ENCODE data around the gene UNC13D.

DNA sequence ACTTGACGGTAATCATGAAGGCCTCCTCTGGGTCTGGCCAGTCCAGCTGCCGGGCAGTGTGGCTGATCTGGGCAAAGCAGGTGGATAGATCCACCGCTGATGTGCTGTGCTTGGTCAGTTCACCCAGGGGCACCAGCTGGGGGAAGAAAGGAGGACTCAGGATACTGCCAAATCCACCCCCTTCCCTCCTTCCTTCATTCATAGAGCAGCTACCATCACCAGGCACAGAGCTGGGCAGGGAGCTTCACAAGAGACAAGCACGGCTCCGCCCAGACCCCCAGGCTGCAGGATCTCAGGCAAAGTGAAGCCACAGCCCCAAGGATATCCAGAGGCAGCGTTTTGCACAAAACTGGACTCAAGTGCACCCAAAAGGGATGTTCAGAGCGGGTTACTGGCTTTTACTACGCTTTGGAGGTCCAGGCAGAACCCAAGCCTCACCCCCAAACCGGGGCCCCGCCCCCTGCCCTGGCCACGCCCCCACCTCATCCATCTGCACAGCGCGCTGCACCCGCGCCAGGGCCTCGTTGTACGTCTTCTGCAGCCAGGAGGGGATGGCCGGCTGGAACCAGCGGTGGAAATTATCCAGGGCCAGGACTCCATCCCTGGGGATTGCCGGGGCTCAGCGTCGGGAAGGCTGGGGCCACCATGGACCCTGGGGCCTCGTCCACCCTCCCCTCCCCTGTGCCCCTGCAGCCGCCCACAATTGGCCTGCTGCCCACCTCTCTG lies 9.1 kb downstream of the UNC13D start:
- no peak for TF ChIP-seq POLR2A (IDR thresholded peaks at IDR 0.05; ENCODE audit: low read depth)
- TF ChIP-seq EP300 (IDR thresholded peaks at IDR 0.05), result no peak
- TF ChIP-seq, protein P1, sequence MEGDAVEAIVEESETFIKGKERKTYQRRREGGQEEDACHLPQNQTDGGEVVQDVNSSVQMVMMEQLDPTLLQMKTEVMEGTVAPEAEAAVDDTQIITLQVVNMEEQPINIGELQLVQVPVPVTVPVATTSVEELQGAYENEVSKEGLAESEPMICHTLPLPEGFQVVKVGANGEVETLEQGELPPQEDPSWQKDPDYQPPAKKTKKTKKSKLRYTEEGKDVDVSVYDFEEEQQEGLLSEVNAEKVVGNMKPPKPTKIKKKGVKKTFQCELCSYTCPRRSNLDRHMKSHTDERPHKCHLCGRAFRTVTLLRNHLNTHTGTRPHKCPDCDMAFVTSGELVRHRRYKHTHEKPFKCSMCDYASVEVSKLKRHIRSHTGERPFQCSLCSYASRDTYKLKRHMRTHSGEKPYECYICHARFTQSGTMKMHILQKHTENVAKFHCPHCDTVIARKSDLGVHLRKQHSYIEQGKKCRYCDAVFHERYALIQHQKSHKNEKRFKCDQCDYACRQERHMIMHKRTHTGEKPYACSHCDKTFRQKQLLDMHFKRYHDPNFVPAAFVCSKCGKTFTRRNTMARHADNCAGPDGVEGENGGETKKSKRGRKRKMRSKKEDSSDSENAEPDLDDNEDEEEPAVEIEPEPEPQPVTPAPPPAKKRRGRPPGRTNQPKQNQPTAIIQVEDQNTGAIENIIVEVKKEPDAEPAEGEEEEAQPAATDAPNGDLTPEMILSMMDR (IDR thresholded peaks at IDR 0.05), result no peak
- TF ChIP-seq POLR2AphosphoS5 (IDR thresholded peaks at IDR 0.05), result no peak

All from esophagus muscularis mucosa (tissue), 4 donors.